ENCODE measurements around the gene TENM3. TPM values are rescaled to one million over a fixed set of nuclear protein-coding genes. Genes with fewer than 3 reads are reported as not detected.

TENM3 gene
- polyA plus RNA-seq, 1 experiment, result 54.9 TPM

- Histone ChIP-seq H3K4me3 (ENCODE audit: low read depth, low read length) (no peak overlapping the region), H3K9me3 (ENCODE audit: control insufficient read depth, insufficient read depth, low read length) (no peaks in the 10 kb centered on the region; the same call in 1 of the 2 replicates), H3K27me3 (ENCODE audit: control insufficient read depth, insufficient read depth, low read length) (no peaks in the 10 kb centered on the region), H3K27ac (ENCODE audit: low read depth, low read length) (no peak overlapping the region)
- ChIA-PET POLR2A (interaction anchor here (0.7 kb wide), 1 partner anchor 271 kb away, joined by 4 read pairs; no protein-coding TSS in a partner anchor), CTCF (interaction anchor here (0.6 to 1.3 kb wide), 4 partner anchors 222 to 429 kb away, joined by 3 read pairs; no protein-coding TSS in a partner anchor)
- no peak for TF ChIP-seq CTCF (IDR thresholded peaks at IDR 0.05; ENCODE audit: low read depth, low read length)
- no peak for DNase-seq (ENCODE audit: low read depth, low spot score)
Observed at GRCh38 chr4:182495645-182496385, 252.6 kb downstream of the TENM3 start.

- no peak for DNase-seq (ENCODE audit: low read depth, low spot score)
- Histone ChIP-seq H3K27me3 (ENCODE audit: control insufficient read depth, insufficient read depth, low read length) (no peaks in the 10 kb centered on the region), H3K4me3 (ENCODE audit: low read depth, low read length) (no peak overlapping the region), H3K9me3 (ENCODE audit: control insufficient read depth, insufficient read depth, low read length) (no peaks in the 10 kb centered on the region; the same call in 1 of the 2 replicates), H3K27ac (ENCODE audit: low read depth, low read length) (no peak overlapping the region)
- ChIA-PET POLR2A (interaction anchor here (0.7 kb wide), 1 partner anchor 270 kb away, joined by 4 read pairs; no protein-coding TSS in a partner anchor), CTCF (interaction anchor here (0.6 to 1.3 kb wide), 3 partner anchors 222 to 428 kb away, joined by 3 read pairs; no protein-coding TSS in a partner anchor)
- no peak for TF ChIP-seq CTCF (IDR thresholded peaks at IDR 0.05; ENCODE audit: low read depth, low read length)
Observed at GRCh38 chr4:182496408-182496807, 253.2 kb downstream of the TENM3 start.

- H3K27me3 ChIP-seq (ENCODE audit: control insufficient read depth, insufficient read depth, low read length), result no peaks in the 10 kb centered on the region
- H3K4me3 ChIP-seq (ENCODE audit: low read depth, low read length), result no peak overlapping the region
- POLR2A ChIA-PET, result no interaction called here
- H3K9me3 ChIP-seq (ENCODE audit: control insufficient read depth, insufficient read depth, low read length), result no peaks in the 10 kb centered on the region; the same call in 1 of the 2 replicates
- no peak for TF ChIP-seq CTCF (IDR thresholded peaks at IDR 0.05; ENCODE audit: low read depth, low read length)
- H3K27ac ChIP-seq (ENCODE audit: low read depth, low read length), result no peak overlapping the region
- CTCF ChIA-PET, result interaction anchor here (0.5 to 0.6 kb wide), 2 partner anchors 15 to 826 kb away, joined by 3 to 6 read pairs; no protein-coding TSS in a partner anchor
- DNase-seq (ENCODE audit: low read depth, low spot score), result no peak
Observed at GRCh38 chr4:182502064-182502463, 258.9 kb downstream of the TENM3 start.

GRCh38 chr4:182504463-182504862 is 261.3 kb downstream of the TENM3 start:
- ChIA-PET POLR2A (no interaction called here), CTCF (interaction anchor here (0.5 kb wide), 1 partner anchor 59 kb away, joined by 4 read pairs; no protein-coding TSS in a partner anchor)
- no peak overlapping the region for H3K4me3 ChIP-seq (ENCODE audit: low read depth, low read length)
- no peak overlapping the region for H3K27ac ChIP-seq (ENCODE audit: low read depth, low read length)
- H3K9me3 ChIP-seq (ENCODE audit: control insufficient read depth, insufficient read depth, low read length), result no peaks in the 10 kb centered on the region
- DNase-seq (ENCODE audit: low read depth, low spot score), result no peak
- no peak for TF ChIP-seq CTCF (IDR thresholded peaks at IDR 0.05; ENCODE audit: low read depth, low read length)
- no peaks in the 10 kb centered on the region for H3K27me3 ChIP-seq (ENCODE audit: control insufficient read depth, insufficient read depth, low read length)

GRCh38 chr4:182507805-182508204 is 264.6 kb downstream of the TENM3 start:
- ChIA-PET POLR2A (no interaction called here), CTCF (interaction anchor here (1.3 kb wide), 1 partner anchor 417 kb away, joined by 4 read pairs; no protein-coding TSS in a partner anchor)
- Histone ChIP-seq H3K27me3 (ENCODE audit: control insufficient read depth, insufficient read depth, low read length) (no peaks in the 10 kb centered on the region), H3K9me3 (ENCODE audit: control insufficient read depth, insufficient read depth, low read length) (no peaks in the 10 kb centered on the region), H3K4me3 (ENCODE audit: low read depth, low read length) (no peak overlapping the region), H3K27ac (ENCODE audit: low read depth, low read length) (no peak overlapping the region)
- TF ChIP-seq CTCF (IDR thresholded peaks at IDR 0.05; ENCODE audit: low read depth, low read length), result no peak
- DNase-seq (ENCODE audit: low read depth, low spot score), result no peak
